Gastrocnemius medialis (tissue), 4 donors: ENCODE measurements around the gene ARMC2. TPM values are rescaled to one million over a fixed set of nuclear protein-coding genes. Genes with fewer than 3 reads are reported as not detected.

Experiments
- ATAC-seq, 2 donors: fragments of 150-250 bp; one replicate each; pipeline ENCODE4 v1.9.1; 2016
- DNase-seq, 2 donors: peaks; one replicate each; pipeline ENCODE4 v3.0.0-alpha.2; 2019
- H3K27ac ChIP-seq, 4 donors: fragments of 200-600 bp; sonication (generic); 1 replicate in 1 of 4; 2 replicates in 3 of 4; pipeline ENCODE4 v1.5.1; 2016 to 2018; ENCODE audit warnings: mild to moderate bottlenecking in 2 of 4, moderate library complexity in 1 of 4
- H3K27me3 ChIP-seq, 3 donors: fragments of 200-600 bp; sonication (generic) in 2 of 3; 1 replicate in 1 of 3; 2 replicates in 2 of 3; pipeline versions ENCODE4 v1.5.1 to v1.6.0; 2016 to 2019; ENCODE audit warnings: mild to moderate bottlenecking in 1 of 3, moderate library complexity in 1 of 3
- H3K36me3 ChIP-seq, 2 donors: fragments of 200-600 bp; sonication (generic) in 1 of 2; one replicate each; pipeline ENCODE4 v1.5.1; 2017 to 2018
- H3K4me1 ChIP-seq, 2 donors: fragments of 200-600 bp; sonication (generic) in 1 of 2; one replicate each; pipeline ENCODE4 v1.5.1; 2016 to 2017; ENCODE audit warnings: mild to moderate bottlenecking in 2 of 2
- H3K4me3 ChIP-seq, 4 donors: fragments of 200-600 bp; sonication (generic) in 3 of 4; 1 replicate in 1 of 4; 2 replicates in 3 of 4; pipeline ENCODE4 v1.5.1; 2016 to 2019; ENCODE audit warnings: mild to moderate bottlenecking in 2 of 4
- H3K9me3 ChIP-seq, 3 donors: fragments of 200-600 bp; sonication (generic) in 2 of 3; 1 replicate in 1 of 3; 2 replicates in 2 of 3; pipeline ENCODE4 v1.5.1; 2016 to 2019
- POLR2A ChIP-seq, 2 donors: fragments of 450-650 bp; IDR thresholded peaks; one replicate each; pipeline ENCODE4 v1.6.1; 2017; ENCODE audit warnings: antibody characterized with exemption in 2 of 2, mild to moderate bottlenecking in 2 of 2, moderate library complexity in 2 of 2
- in situ Hi-C, 4 donors: fragments of 200-750 bp; cut with MboI; loops; one replicate each; pipeline versions ENCODE4 v1.15.0 to v1.8.0; 2017; ENCODE audit warnings: low sequenced_read_pairs in 4 of 4
- intact Hi-C: fragments of 100-400 bp; cut with DNase I; formaldehyde crosslinking; loops from one replicate; pipeline ENCODE4 v1.15.1; 2023; ENCODE audit warnings: low total_unique reads
- total RNA-seq, 4 donors: library from RNA; depleted of rRNA; stranded (reverse); fragments of >200 nt; gene quantifications; one replicate each; pipeline versions ENCODE4 v1.1.0 to v1.2.3, GENCODE V29; 2016
- TF ChIP-seq, protein P1 (sequence below), 5 experiments: fragments of 450-650 bp in 3 of 5; fragments of 200-600 bp in 2 of 5; sonication (generic) in 2 of 5; IDR thresholded peaks in 4 of 5; conservative IDR thresholded peaks in 1 of 5; 1 replicate in 4 of 5; 2 replicates in 1 of 5; pipeline ENCODE4 v1.5.1; 2016 to 2019; ENCODE audit warnings: antibody characterized with exemption in 5 of 5, mild to moderate bottlenecking in 3 of 5, moderate library complexity in 3 of 5

Gene ARMC2
- total RNA-seq, 4 donors from 2014 or later = 0.20 to 1.8 (median 0.56) TPM

DNA sequence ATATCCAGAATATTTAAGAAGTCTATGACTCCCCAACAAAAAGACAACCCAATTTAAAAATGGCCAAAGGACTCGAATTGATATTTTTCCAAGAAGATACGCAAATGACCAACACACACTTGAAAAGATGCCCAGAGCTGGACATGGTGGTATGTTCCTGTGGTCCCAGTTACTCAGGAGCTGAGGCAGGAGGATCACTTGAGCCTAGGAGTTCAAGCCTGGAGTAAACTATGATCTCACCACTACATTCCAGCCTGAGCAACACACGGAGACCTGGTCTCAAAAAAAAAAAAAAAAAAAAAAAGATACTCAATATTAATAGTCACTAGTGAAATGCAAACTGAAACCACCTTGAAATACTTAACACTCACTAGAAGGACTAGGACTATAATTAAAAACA lies 12.2 kb upstream of the ARMC2 start:
- no peaks in the 10 kb centered on the region for H3K27me3 ChIP-seq
- TF ChIP-seq, protein P1, sequence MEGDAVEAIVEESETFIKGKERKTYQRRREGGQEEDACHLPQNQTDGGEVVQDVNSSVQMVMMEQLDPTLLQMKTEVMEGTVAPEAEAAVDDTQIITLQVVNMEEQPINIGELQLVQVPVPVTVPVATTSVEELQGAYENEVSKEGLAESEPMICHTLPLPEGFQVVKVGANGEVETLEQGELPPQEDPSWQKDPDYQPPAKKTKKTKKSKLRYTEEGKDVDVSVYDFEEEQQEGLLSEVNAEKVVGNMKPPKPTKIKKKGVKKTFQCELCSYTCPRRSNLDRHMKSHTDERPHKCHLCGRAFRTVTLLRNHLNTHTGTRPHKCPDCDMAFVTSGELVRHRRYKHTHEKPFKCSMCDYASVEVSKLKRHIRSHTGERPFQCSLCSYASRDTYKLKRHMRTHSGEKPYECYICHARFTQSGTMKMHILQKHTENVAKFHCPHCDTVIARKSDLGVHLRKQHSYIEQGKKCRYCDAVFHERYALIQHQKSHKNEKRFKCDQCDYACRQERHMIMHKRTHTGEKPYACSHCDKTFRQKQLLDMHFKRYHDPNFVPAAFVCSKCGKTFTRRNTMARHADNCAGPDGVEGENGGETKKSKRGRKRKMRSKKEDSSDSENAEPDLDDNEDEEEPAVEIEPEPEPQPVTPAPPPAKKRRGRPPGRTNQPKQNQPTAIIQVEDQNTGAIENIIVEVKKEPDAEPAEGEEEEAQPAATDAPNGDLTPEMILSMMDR (IDR thresholded peaks at IDR 0.05 in 4 of 5, conservative IDR thresholded peaks at IDR 0.05 in 1 of 5) = no peak
- TF ChIP-seq POLR2A (IDR thresholded peaks at IDR 0.05) = no peak
- no peaks in the 10 kb centered on the region for H3K9me3 ChIP-seq
- DNase-seq (no peak), ATAC-seq (no peak)
- in situ Hi-C loops (loop anchor here in 3 of 4 donors (5.0 kb wide), 1 partner anchor 294 kb away; no protein-coding TSS in a partner anchor), intact Hi-C loops (loop anchor here (5.0 kb wide), 1 partner anchor 54 kb away; no protein-coding TSS in a partner anchor)
- no peak overlapping the region for H3K27ac ChIP-seq
- H3K36me3 ChIP-seq = no peaks in the 10 kb centered on the region
- H3K4me1 ChIP-seq = peaks cover 6% of the 10 kb centered on the region in 2 donors
- H3K4me3 ChIP-seq = no peak overlapping the region

DNA sequence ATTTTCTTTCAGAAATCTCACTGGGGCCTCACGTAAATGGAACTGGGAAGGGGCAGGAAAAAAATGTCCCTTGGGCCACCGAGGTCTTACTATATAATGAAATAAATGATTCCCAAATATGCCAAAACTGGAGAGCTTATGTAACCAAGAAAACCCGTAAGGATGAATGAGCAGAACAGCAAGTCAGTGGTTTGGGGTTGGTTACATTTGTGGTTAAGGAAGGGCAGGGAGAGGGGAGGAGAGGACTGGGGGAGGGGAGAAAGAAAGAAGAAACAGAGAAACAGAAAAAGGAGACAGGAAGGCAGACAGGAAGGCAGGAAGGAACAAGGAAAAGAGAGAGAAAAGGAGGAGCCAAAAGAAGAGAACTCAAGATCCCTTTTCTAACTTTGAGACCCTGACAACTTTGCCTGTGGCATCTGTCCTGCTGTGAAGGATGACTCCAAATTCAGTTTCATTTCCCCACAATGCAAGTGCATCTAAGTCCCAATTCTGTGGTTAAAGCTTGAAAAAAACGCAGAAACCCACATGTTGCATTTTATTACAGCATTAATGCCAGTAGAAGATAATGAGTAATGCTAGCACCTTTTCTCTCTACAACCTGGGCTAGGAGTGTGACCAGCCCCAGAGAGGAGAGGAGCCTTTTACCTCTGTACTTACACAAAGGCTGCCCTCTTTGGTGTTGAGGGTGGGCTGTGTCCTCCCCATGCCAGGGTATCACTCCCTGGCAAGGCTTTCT lies 10.8 kb upstream of the ARMC2 start:
- TF ChIP-seq, protein P1 (IDR thresholded peaks at IDR 0.05 in 4 of 5, conservative IDR thresholded peaks at IDR 0.05 in 1 of 5) = no peak
- no peak for TF ChIP-seq POLR2A (IDR thresholded peaks at IDR 0.05)
- Histone ChIP-seq H3K9me3 (no peaks in the 10 kb centered on the region), H3K27ac (peak overlapping the region in 1 of 4 donors; percentile 20), H3K27me3 (no peaks in the 10 kb centered on the region), H3K36me3 (no peaks in the 10 kb centered on the region), H3K4me3 (no peak overlapping the region), H3K4me1 (peaks cover 6% of the 10 kb centered on the region in 2 donors)
- in situ Hi-C loops = loop anchor here in 3 of 4 donors (5.0 kb wide), 1 partner anchor 295 kb away; no protein-coding TSS in a partner anchor
- no peak for ATAC-seq
- intact Hi-C loops = loop anchor here (5.0 kb wide), 1 partner anchor 55 kb away; no protein-coding TSS in a partner anchor
- no peak for DNase-seq

DNA sequence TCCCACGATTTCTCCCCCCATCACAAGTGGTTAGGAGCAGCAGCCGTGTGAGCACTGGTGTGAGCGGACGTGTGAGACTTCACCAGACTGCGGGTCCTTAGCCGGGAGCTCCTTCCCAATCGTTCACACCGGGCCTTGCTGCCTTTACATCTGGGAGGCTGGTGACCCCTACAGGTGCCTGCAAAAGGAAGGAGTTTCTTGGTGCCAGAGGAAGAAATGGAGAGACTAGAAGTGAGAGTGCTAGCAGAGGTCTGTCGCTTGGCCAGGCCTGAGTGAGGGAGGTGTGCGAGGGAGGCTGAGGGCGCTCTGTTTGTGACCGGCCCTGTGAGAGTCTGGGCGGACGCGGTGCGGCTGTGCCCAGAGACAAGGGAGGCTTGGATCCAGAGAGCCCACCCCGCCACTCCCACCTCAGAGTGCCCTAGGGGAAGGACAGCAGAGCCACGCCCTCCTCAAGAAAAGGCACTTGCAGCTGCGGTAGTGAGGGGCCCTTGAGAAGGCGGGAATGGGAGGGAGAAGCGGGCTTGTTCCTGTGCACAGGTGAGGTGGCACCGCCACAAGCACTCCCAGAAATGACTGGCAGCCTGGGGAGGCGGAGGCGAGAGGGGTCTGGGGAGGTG lies 10.0 kb upstream of the ARMC2 start:
- in situ Hi-C loops = loop anchor here in 3 of 4 donors (5.0 kb wide), 1 partner anchor 296 kb away; no protein-coding TSS in a partner anchor

GRCh38 chr6:108839083-108839642 lies 9.1 kb upstream of the ARMC2 start:
- intact Hi-C loops = loop anchor here (5.0 kb wide), 1 partner anchor 57 kb away; no protein-coding TSS in a partner anchor
- no peak for TF ChIP-seq POLR2A (IDR thresholded peaks at IDR 0.05)
- TF ChIP-seq, protein P1 (IDR thresholded peaks at IDR 0.05 in 4 of 5, conservative IDR thresholded peaks at IDR 0.05 in 1 of 5) = no peak
- H3K9me3 ChIP-seq = no peaks in the 10 kb centered on the region

More for the DNA sequence above, 10.0 kb upstream of the ARMC2 start:
- Histone ChIP-seq H3K27ac (no peak overlapping the region), H3K4me1 (peaks cover 6% of the 10 kb centered on the region in 2 donors), H3K27me3 (no peaks in the 10 kb centered on the region), H3K4me3 (no peak overlapping the region), H3K9me3 (no peaks in the 10 kb centered on the region), H3K36me3 (no peaks in the 10 kb centered on the region)
- no peak for TF ChIP-seq POLR2A (IDR thresholded peaks at IDR 0.05)
- intact Hi-C loops = loop anchor here (5.0 kb wide), 1 partner anchor 56 kb away; no protein-coding TSS in a partner anchor
- ATAC-seq = no peak
- DNase-seq = no peak

More at GRCh38 chr6:108839083-108839642, 9.1 kb upstream of the ARMC2 start:
- Histone ChIP-seq H3K27me3 (no peaks in the 10 kb centered on the region), H3K36me3 (no peaks in the 10 kb centered on the region), H3K4me3 (no peak overlapping the region), H3K27ac (no peak overlapping the region), H3K4me1 (peaks cover 6% of the 10 kb centered on the region in 2 donors)
- in situ Hi-C loops = loop anchor here in 3 of 4 donors (5.0 kb wide), 1 partner anchor 297 kb away; no protein-coding TSS in a partner anchor
- DNase-seq (no peak), ATAC-seq (no peak)
